Spleen (tissue), 7 donors: ENCODE results near the gene EIF2B2.

ENCODE experiments used
- POLR2A ChIP-seq, 3 donors: fragments of 450-650 bp; IDR thresholded peaks; one replicate each; pipeline ENCODE4 v1.5.1; 2017; ENCODE audit warnings: antibody characterized with exemption in 3 of 3, mild to moderate bottlenecking in 1 of 3
- TF ChIP-seq, protein P1 (sequence below), 11 experiments: fragments of 200-600 bp in 7 of 11; fragments of 450-650 bp in 4 of 11; sonication (generic) in 4 of 11; IDR thresholded peaks in 8 of 11; conservative IDR thresholded peaks in 3 of 11; 1 replicate in 7 of 11; 2 replicates in 4 of 11; pipeline versions ENCODE4 v1.4.0 to v1.8.0; 2016 to 2021; ENCODE audit warnings: antibody characterized with exemption in 11 of 11, inconsistent platforms in 4 of 11, mild to moderate bottlenecking in 1 of 11
- donor health status: DM: no; HTN: no; CAD: no; lungs with moderate emphysema.
- donor health status: DM: no; HTN: no; CAD: no.
- donor health status: DM: no; HTN: no; CAD: no.

DNA sequence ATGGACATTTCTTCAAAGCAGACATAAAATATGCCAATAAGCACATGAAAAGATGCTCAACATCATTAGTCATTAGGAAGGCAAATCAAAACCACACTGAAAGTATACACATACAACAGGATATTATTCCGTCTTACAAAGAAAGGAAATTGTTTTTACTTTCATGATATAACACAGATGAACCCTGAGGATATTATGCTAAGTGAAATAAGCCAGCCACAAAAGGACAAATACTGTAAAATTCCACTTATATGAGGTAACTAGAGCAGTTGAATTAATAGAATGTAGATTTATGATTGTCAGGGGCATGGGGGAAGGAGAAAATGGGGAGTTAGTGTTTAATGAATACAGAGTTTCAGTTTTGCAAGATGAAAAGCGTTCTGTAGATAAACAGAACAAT, 56.9 kb downstream of the EIF2B2 start:
- no peak for TF ChIP-seq POLR2A (IDR thresholded peaks at IDR 0.05)
- TF ChIP-seq, protein P1, sequence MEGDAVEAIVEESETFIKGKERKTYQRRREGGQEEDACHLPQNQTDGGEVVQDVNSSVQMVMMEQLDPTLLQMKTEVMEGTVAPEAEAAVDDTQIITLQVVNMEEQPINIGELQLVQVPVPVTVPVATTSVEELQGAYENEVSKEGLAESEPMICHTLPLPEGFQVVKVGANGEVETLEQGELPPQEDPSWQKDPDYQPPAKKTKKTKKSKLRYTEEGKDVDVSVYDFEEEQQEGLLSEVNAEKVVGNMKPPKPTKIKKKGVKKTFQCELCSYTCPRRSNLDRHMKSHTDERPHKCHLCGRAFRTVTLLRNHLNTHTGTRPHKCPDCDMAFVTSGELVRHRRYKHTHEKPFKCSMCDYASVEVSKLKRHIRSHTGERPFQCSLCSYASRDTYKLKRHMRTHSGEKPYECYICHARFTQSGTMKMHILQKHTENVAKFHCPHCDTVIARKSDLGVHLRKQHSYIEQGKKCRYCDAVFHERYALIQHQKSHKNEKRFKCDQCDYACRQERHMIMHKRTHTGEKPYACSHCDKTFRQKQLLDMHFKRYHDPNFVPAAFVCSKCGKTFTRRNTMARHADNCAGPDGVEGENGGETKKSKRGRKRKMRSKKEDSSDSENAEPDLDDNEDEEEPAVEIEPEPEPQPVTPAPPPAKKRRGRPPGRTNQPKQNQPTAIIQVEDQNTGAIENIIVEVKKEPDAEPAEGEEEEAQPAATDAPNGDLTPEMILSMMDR (IDR thresholded peaks at IDR 0.05 in 8 of 11, conservative IDR thresholded peaks at IDR 0.05 in 3 of 11) = no peak
